GM23338 (cell line): Measurements from ENCODE around the gene TOR3A. TPM values are rescaled to one million over a fixed set of nuclear protein-coding genes. Genes with fewer than 3 reads are reported as not detected.
A peak's percentile ranks its signal among the peaks of the same experiment; 100 is the strongest.
"Not testable (repeated sequence)": the region's sequence is repeated elsewhere in the genome, so short reads cannot be mapped to it uniquely, and the experiment has no call there.

ENCODE experiments used
- ATAC-seq: fragments of 200-7000 bp; cut with Tn5 transposase; 3 replicates; pipeline ENCODE4 v1.9.1; 2020
- DNase-seq: peaks from one replicate; pipeline ENCODE4 v3.0.0-alpha.2; 2015; ENCODE audit warnings: low spot score
- H2AFZ ChIP-seq: fragments of 200-600 bp; sonication (generic); 2 replicates; pipeline ENCODE4 v1.8.0; 2016; ENCODE audit warnings: antibody characterized with exemption, mild to moderate bottlenecking, moderate library complexity
- H3F3A ChIP-seq: fragments of 200-600 bp; sonication (generic); replicated peaks from 2 replicates; pipeline ENCODE4 v1.8.0; 2017; ENCODE audit warnings: antibody characterized with exemption, mixed run types, low read depth
- H3K27ac ChIP-seq: fragments of 200-600 bp; sonication (generic); 2 replicates; pipeline ENCODE4 v1.6.1; 2016; ENCODE audit warnings: low read depth
- H3K27me3 ChIP-seq: fragments of 200-600 bp; sonication (generic); 2 replicates; pipeline ENCODE4 v1.8.0; 2016; ENCODE audit warnings: mild to moderate bottlenecking, mixed run types, moderate library complexity; ENCODE audit not compliant: insufficient read depth
- H3K36me3 ChIP-seq: fragments of 200-600 bp; sonication (generic); 2 replicates; pipeline ENCODE4 v1.8.0; 2016; ENCODE audit warnings: mild to moderate bottlenecking; ENCODE audit not compliant: insufficient read depth
- H3K4me1 ChIP-seq: fragments of 200-600 bp; sonication (generic); 2 replicates; pipeline ENCODE4 v1.8.0; 2016; ENCODE audit warnings: mild to moderate bottlenecking, moderate library complexity; ENCODE audit not compliant: insufficient read depth
- H3K4me2 ChIP-seq: fragments of 200-600 bp; sonication (generic); 2 replicates; pipeline ENCODE4 v1.7.1; 2017; ENCODE audit warnings: mixed run types
- H3K4me3 ChIP-seq: fragments of 200-600 bp; sonication (generic); 2 replicates; pipeline ENCODE4 v1.6.1; 2016; ENCODE audit warnings: mixed run types
- H3K79me2 ChIP-seq: fragments of 200-600 bp; sonication (generic); replicated peaks from 2 replicates; pipeline ENCODE4 v1.8.0; 2017; ENCODE audit warnings: mild to moderate bottlenecking; ENCODE audit not compliant: insufficient read depth
- H3K9me2 ChIP-seq: fragments of 200-600 bp; sonication (generic); 2 replicates; pipeline ENCODE4 v1.8.0; 2017; ENCODE audit not compliant: insufficient read depth
- H4K20me1 ChIP-seq: fragments of 200-600 bp; sonication (generic); replicated peaks from 2 replicates; pipeline ENCODE4 v1.8.0; 2017; ENCODE audit warnings: mild to moderate bottlenecking; ENCODE audit not compliant: insufficient read depth
- H3K27ac Mint-ChIP-seq: 2 replicates; pipeline ENCODE4 v1.8.0; 2020; ENCODE audit warnings: inconsistent platforms, mild to moderate bottlenecking, moderate library complexity, mixed read lengths
- H3K27me3 Mint-ChIP-seq: 3 replicates; pipeline ENCODE4 v1.8.0; 2022; ENCODE audit warnings: low read depth, mild to moderate bottlenecking, moderate library complexity, mixed read lengths, inconsistent platforms; ENCODE audit not compliant: insufficient read depth, poor library complexity
- H3K36me3 Mint-ChIP-seq: 3 replicates; pipeline ENCODE4 v1.8.0; 2021; ENCODE audit warnings: low read depth, mild to moderate bottlenecking, inconsistent platforms, moderate library complexity, mixed read lengths
- H3K4me1 Mint-ChIP-seq: 3 replicates; pipeline ENCODE4 v1.8.0; 2020; ENCODE audit warnings: mild to moderate bottlenecking, inconsistent platforms, mixed read lengths
- H3K4me3 Mint-ChIP-seq: 3 replicates; pipeline ENCODE4 v1.8.0; 2021; ENCODE audit warnings: moderate library complexity, mild to moderate bottlenecking, inconsistent platforms, mixed read lengths
- H3K9me3 Mint-ChIP-seq: 3 replicates; pipeline ENCODE4 v1.8.0; 2020; ENCODE audit warnings: moderate library complexity, mild to moderate bottlenecking, inconsistent platforms, mixed read lengths
- EZH2 ChIP-seq: fragments of 200-600 bp; sonication (generic); IDR thresholded peaks from one replicate; pipeline ENCODE4 v1.8.0; 2017; ENCODE audit warnings: antibody characterized with exemption, mild to moderate bottlenecking, low read depth; ENCODE audit not compliant: unreplicated experiment
- EZH2phosphoT487 ChIP-seq: fragments of 200-600 bp; sonication (generic); IDR thresholded peaks from one replicate; pipeline ENCODE4 v1.8.1; 2018; ENCODE audit warnings: antibody characterized with exemption; ENCODE audit not compliant: unreplicated experiment
- JUNB ChIP-seq: IDR thresholded peaks from one replicate; pipeline ENCODE4 v1.6.1; 2016; ENCODE audit warnings: antibody characterized with exemption; ENCODE audit not compliant: unreplicated experiment
- NANOG ChIP-seq: IDR thresholded peaks from 2 replicates; pipeline ENCODE4 v1.6.1; 2016; ENCODE audit warnings: antibody characterized with exemption, borderline replicate concordance
- POLR2AphosphoS5 ChIP-seq: IDR thresholded peaks from 2 replicates; pipeline ENCODE4 v1.6.1; 2016; ENCODE audit warnings: antibody characterized with exemption, low read depth
- REST ChIP-seq: IDR thresholded peaks from one replicate; pipeline ENCODE4 v1.6.1; 2018; ENCODE audit warnings: antibody characterized with exemption; ENCODE audit not compliant: unreplicated experiment
- STAT1 ChIP-seq: IDR thresholded peaks from one replicate; pipeline ENCODE4 v1.6.1; 2016; ENCODE audit warnings: antibody characterized with exemption; ENCODE audit not compliant: unreplicated experiment
- polyA plus RNA-seq: library from polyadenylated mRNA; unstranded; fragments of >200 nt; fragmentation: Nextera tagmentation; extraction: Ambion mirVana; gene quantifications from 2 replicates; pipeline ENCODE4 v1.2.1, GENCODE V29; 2016
- total RNA-seq: library from RNA; depleted of rRNA; stranded (reverse); fragments of >200 nt; shearing (Covaris generic); gene quantifications from 2 replicates; pipeline ENCODE4 v1.2.3, GENCODE V29; 2014
- TF ChIP-seq, protein P1 (sequence below): IDR thresholded peaks from 2 replicates; pipeline ENCODE4 v1.6.1; 2016; ENCODE audit warnings: antibody characterized with exemption

The TOR3A gene
- total and polyA plus RNA-seq, 2 experiments from 2014 or later: 11.2 to 57.6 TPM

GRCh38 chr1:179138755-179139154 is 56.9 kb downstream of the TOR3A start:
- not testable (repeated sequence) for H3K27ac ChIP-seq, H3K9me2 ChIP-seq, H2AFZ ChIP-seq, H3K27ac Mint-ChIP-seq, H3F3A ChIP-seq, H3K4me2 ChIP-seq, H3K4me3 Mint-ChIP-seq, H3K27me3 Mint-ChIP-seq, ATAC-seq, H3K36me3 ChIP-seq, H4K20me1 ChIP-seq, H3K4me3 ChIP-seq, DNase-seq, H3K27me3 ChIP-seq
- Histone ChIP-seq H3K4me1 (peaks cover 19% of the 10 kb centered on the region), H3K79me2 (peaks cover 48% of the 10 kb centered on the region)
- H3K36me3 Mint-ChIP-seq: peaks cover 48% of the 10 kb centered on the region
- H3K9me3 Mint-ChIP-seq: peaks cover 40% of the 10 kb centered on the region
- H3K4me1 Mint-ChIP-seq: peaks cover 13% of the 10 kb centered on the region

GRCh38 chr1:179141592-179142251 is 59.9 kb downstream of the TOR3A start:
- DNase-seq (no peak), ATAC-seq (no peak)
- peak overlapping the region; percentile 8; the same call in 1 of the 2 replicates for H3K27ac ChIP-seq
- peaks cover 33% of the 10 kb centered on the region for H3K36me3 Mint-ChIP-seq
- peaks cover 25% of the 10 kb centered on the region for H3K9me3 Mint-ChIP-seq
- no peak for TF ChIP-seq JUNB
- TF ChIP-seq EZH2phosphoT487: no peak
- TF ChIP-seq EZH2: no peak
- no peak for TF ChIP-seq STAT1
- TF ChIP-seq REST: no peak
- TF ChIP-seq NANOG: no peak
- TF ChIP-seq, protein P1, sequence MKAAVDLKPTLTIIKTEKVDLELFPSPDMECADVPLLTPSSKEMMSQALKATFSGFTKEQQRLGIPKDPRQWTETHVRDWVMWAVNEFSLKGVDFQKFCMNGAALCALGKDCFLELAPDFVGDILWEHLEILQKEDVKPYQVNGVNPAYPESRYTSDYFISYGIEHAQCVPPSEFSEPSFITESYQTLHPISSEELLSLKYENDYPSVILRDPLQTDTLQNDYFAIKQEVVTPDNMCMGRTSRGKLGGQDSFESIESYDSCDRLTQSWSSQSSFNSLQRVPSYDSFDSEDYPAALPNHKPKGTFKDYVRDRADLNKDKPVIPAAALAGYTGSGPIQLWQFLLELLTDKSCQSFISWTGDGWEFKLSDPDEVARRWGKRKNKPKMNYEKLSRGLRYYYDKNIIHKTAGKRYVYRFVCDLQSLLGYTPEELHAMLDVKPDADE: no peak
- no peak for TF ChIP-seq POLR2AphosphoS5
- H3K4me3 Mint-ChIP-seq: no peak overlapping the region
- H2AFZ ChIP-seq: no peak overlapping the region
- no peak overlapping the region for H3K4me3 ChIP-seq
- no peaks in the 10 kb centered on the region; the same call in 1 of the 2 replicates for H3K36me3 ChIP-seq
- peak overlapping the region; percentile 53; the same call in 1 of the 2 replicates for H3K27ac Mint-ChIP-seq
- peaks cover 61% of the 10 kb centered on the region for H3K79me2 ChIP-seq
- peaks cover 2% of the 10 kb centered on the region for H3K27me3 Mint-ChIP-seq
- H3K4me2 ChIP-seq: no peak overlapping the region
- peaks cover 13% of the 10 kb centered on the region for H3K4me1 Mint-ChIP-seq
- H3F3A ChIP-seq: no peaks in the 10 kb centered on the region
- peaks cover 19% of the 10 kb centered on the region for H3K4me1 ChIP-seq
- H3K27me3 ChIP-seq: no peaks in the 10 kb centered on the region
- H3K9me2 ChIP-seq: no peaks in the 10 kb centered on the region
- H4K20me1 ChIP-seq: no peaks in the 10 kb centered on the region
